ENCODE results near the gene FAM107A. TPM values are rescaled to one million over a fixed set of nuclear protein-coding genes. Genes with fewer than 3 reads are reported as not detected.

Gene FAM107A
- total and polyA plus RNA-seq, 2 of the 13 experiments (the other 11 are each of a cell fraction or from before 2014, with no cell fraction given): not detected

- DNase-seq (ENCODE audit: low spot score) (no peak), FAIRE-seq (peak; percentile 81), ATAC-seq (peak; percentile 80)
- in situ Hi-C loops (cut with HindIII; ENCODE audit: extremely low pct_ligation_motif_present, low pct_unique_long_range_greater_than_20kb) (loop anchor here (10.0 kb wide), 1 partner anchor 212 kb away; no protein-coding TSS in a partner anchor), intact Hi-C loops (cut with micrococcal nuclease; ENCODE audit: unreplicated experiment) (loop anchor here (2.0 to 10.0 kb wide), 4 partner anchors 20 to 202 kb away; partner anchors contain the start of gene PXK)
- H3K4me1 ChIP-seq (ENCODE audit: insufficient read depth, low read length): peaks cover 67% of the 10 kb centered on the region
- BruUV-seq (replicated peaks): TSS peak; percentile 65
- H3K4me3 ChIP-seq (replicated peaks in 1 of 3; ENCODE audit: insufficient read depth in 1 of 3, low read depth in 2 of 3, low read length in 3 of 3): peak within 1 kb of the TSS; percentile 64 to 78 (median 77)
- CTCF ChIA-PET (ENCODE audit: low intra/inter-chr PET ratio, low total read pairs): no interaction called here
- no peak within 1 kb of the TSS for H2AFZ ChIP-seq (ENCODE audit: low read length)
- peaks cover 0 to 16% of the 10 kb centered on the region in 2 experiments; a peak in 3 of 5 replicates for H3K36me3 ChIP-seq (replicated peaks in 1 of 2; ENCODE audit: control insufficient read depth in 1 of 2, insufficient read depth in 2 of 2, low read length in 2 of 2)
- no peaks in the 10 kb centered on the region for H4K20me1 ChIP-seq (ENCODE audit: insufficient read depth, low read length)
- H3K27me3 ChIP-seq (ENCODE audit: control insufficient read depth in 1 of 2, insufficient read depth in 2 of 2, low read length in 2 of 2): no peaks in the 10 kb centered on the region
- peak within 1 kb of the TSS; percentile 87 for H3K4me2 ChIP-seq (ENCODE audit: low read depth, low read length)
- peak within 1 kb of the TSS; percentile 81 for H3K9ac ChIP-seq (ENCODE audit: insufficient read depth, low read depth, low read length)
- H3K79me2 ChIP-seq (ENCODE audit: insufficient read depth, low read length): no peaks in the 10 kb centered on the region
- POLR2A ChIA-PET: interaction anchor here (0.5 to 4.5 kb wide), 33 partner anchors 9 to 230 kb away, joined by 3 to 76 read pairs (median 5); partner anchors contain the start of genes HTD2, KCTD6 and RPP14
- H3K27ac ChIP-seq (ENCODE audit: extremely low read length, insufficient read depth, low read length): peak within 1 kb of the TSS; percentile 85
- no peaks in the 10 kb centered on the region for H3K9me3 ChIP-seq (ENCODE audit: low read length)
- under 1% methylated on average over 11 of the region's 13 CpGs for WGBS (ENCODE audit: low lambda C conversion rate)
- TF ChIP-seq ZFY (CRISPR knock-in tag; IDR thresholded peaks at IDR 0.05) (peak; percentile 97), SNRNP70 (IDR thresholded peaks at IDR 0.05; ENCODE audit: low read depth, low read length) (no peak), NRL (CRISPR knock-in tag; IDR thresholded peaks at IDR 0.05; ENCODE audit: borderline replicate concordance) (peak; percentile 41; the same call in 1 of the 2 replicates), PHF8 (CRISPR knock-in tag; IDR thresholded peaks at IDR 0.05) (peak; percentile 82), SALL2 (CRISPR knock-in tag; IDR thresholded peaks at IDR 0.05) (0 out of 2 replicates have a peak, but pooled peaks have one; percentile 5), ZKSCAN8 (CRISPR knock-in tag; IDR thresholded peaks at IDR 0.05; ENCODE audit: borderline replicate concordance) (no peak), ZNF263 (CRISPR knock-in tag; IDR thresholded peaks at IDR 0.05) (peak; percentile 99), ZNF331 (CRISPR knock-in tag; IDR thresholded peaks at IDR 0.05) (no peak), MEF2D (CRISPR knock-in tag; IDR thresholded peaks at IDR 0.05) (peak; percentile 64; the same call in 1 of the 2 replicates), RBM39 (IDR thresholded peaks at IDR 0.05; ENCODE audit: low read depth, low read length, poor library complexity, severe bottlenecking) (no peak)
- TF ChIP-seq, protein P1, sequence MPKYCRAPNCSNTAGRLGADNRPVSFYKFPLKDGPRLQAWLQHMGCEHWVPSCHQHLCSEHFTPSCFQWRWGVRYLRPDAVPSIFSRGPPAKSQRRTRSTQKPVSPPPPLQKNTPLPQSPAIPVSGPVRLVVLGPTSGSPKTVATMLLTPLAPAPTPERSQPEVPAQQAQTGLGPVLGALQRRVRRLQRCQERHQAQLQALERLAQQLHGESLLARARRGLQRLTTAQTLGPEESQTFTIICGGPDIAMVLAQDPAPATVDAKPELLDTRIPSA (CRISPR knock-in tag; IDR thresholded peaks at IDR 0.05; ENCODE audit: borderline replicate concordance): no peak
- TF ChIP-seq, protein P2, sequence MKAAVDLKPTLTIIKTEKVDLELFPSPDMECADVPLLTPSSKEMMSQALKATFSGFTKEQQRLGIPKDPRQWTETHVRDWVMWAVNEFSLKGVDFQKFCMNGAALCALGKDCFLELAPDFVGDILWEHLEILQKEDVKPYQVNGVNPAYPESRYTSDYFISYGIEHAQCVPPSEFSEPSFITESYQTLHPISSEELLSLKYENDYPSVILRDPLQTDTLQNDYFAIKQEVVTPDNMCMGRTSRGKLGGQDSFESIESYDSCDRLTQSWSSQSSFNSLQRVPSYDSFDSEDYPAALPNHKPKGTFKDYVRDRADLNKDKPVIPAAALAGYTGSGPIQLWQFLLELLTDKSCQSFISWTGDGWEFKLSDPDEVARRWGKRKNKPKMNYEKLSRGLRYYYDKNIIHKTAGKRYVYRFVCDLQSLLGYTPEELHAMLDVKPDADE (CRISPR knock-in tag; IDR thresholded peaks at IDR 0.05): no peak
Measured at GRCh38 chr3:58536501-58537411, 40.4 kb downstream of the FAM107A start, which contains the start of gene ACOX2. ACOX2 (minus strand) TSS chr3:58537190; CDS start chr3:58535106, 2,084 bp downstream.

Data from HepG2 (cell line).